H9 (cell line): Measurements from ENCODE around the gene POLR3C. TPM values are rescaled to one million over a fixed set of nuclear protein-coding genes. Genes with fewer than 3 reads are reported as not detected.

Experiments used
- DNase-seq: peaks from one replicate; pipeline ENCODE4 v3.0.0-alpha.2; 2017
- H2AFZ ChIP-seq: one replicate; pipeline ENCODE4 v1.6.1; 2013; ENCODE audit warnings: mild to moderate bottlenecking, low read length, control low read depth, moderate library complexity
- H2AK5ac ChIP-seq: 2 replicates; pipeline ENCODE4 v1.6.1; 2013; ENCODE audit warnings: low read length, control low read depth, mixed read lengths; ENCODE audit not compliant: insufficient read length
- H2BK120ac ChIP-seq: one replicate; pipeline ENCODE4 v1.6.1; 2013; ENCODE audit warnings: low read depth, mild to moderate bottlenecking, low read length, control low read depth, inconsistent platforms; ENCODE audit not compliant: poor library complexity, severe bottlenecking
- H2BK12ac ChIP-seq: 2 replicates; pipeline ENCODE4 v1.6.1; 2013; ENCODE audit warnings: low read length, control low read depth, mixed read lengths, low read depth; ENCODE audit not compliant: insufficient read length
- H2BK15ac ChIP-seq: 2 replicates; pipeline ENCODE4 v1.6.1; 2013; ENCODE audit warnings: low read depth, low read length, control low read depth
- H2BK20ac ChIP-seq: one replicate; pipeline ENCODE4 v1.6.1; 2013; ENCODE audit warnings: low read depth, mild to moderate bottlenecking, low read length, control low read depth, inconsistent platforms; ENCODE audit not compliant: poor library complexity, severe bottlenecking
- H2BK5ac ChIP-seq: 2 replicates; pipeline ENCODE4 v1.6.1; 2013; ENCODE audit warnings: low read length, control low read depth, mixed read lengths; ENCODE audit not compliant: insufficient read length
- H3K14ac ChIP-seq: 2 replicates; pipeline ENCODE4 v1.6.1; 2013; ENCODE audit warnings: low read length, control low read depth; ENCODE audit not compliant: insufficient read depth
- H3K18ac ChIP-seq: 2 replicates; pipeline ENCODE4 v1.6.1; 2013; ENCODE audit warnings: low read depth, mild to moderate bottlenecking, mixed read lengths, low read length, control low read depth; ENCODE audit not compliant: insufficient read length
- H3K23ac ChIP-seq: 2 replicates; pipeline ENCODE4 v1.6.1; 2013; ENCODE audit warnings: low read length, control low read depth, mixed read lengths, low read depth; ENCODE audit not compliant: insufficient read length
- H3K23me2 ChIP-seq: 2 replicates; pipeline ENCODE4 v1.6.1; 2013; ENCODE audit warnings: low read depth, mild to moderate bottlenecking, mixed read lengths, low read length, control low read depth; ENCODE audit not compliant: insufficient read length, poor library complexity, severe bottlenecking
- H3K27ac ChIP-seq: 2 replicates; pipeline ENCODE4 v1.5.1; 2013; ENCODE audit warnings: low read length, control low read depth, mixed read lengths, low read depth; ENCODE audit not compliant: insufficient read length
- H3K27me3 ChIP-seq: 2 replicates; pipeline ENCODE4 v1.6.1; 2013; ENCODE audit warnings: low read length, control low read depth, inconsistent platforms; ENCODE audit not compliant: insufficient read depth
- H3K4ac ChIP-seq: 2 replicates; pipeline ENCODE4 v1.6.1; 2013; ENCODE audit warnings: low read depth, mild to moderate bottlenecking, control low read depth, inconsistent platforms, low read length, moderate library complexity
- H3K4me1 ChIP-seq: 2 replicates; pipeline ENCODE4 v1.6.1; 2013; ENCODE audit warnings: low read length, control low read depth, inconsistent platforms; ENCODE audit not compliant: insufficient read depth
- H3K4me2 ChIP-seq: 2 replicates; pipeline ENCODE4 v1.6.1; 2013; ENCODE audit warnings: low read length, control low read depth, mixed read lengths; ENCODE audit not compliant: insufficient read length, insufficient read depth
- H3K56ac ChIP-seq: 2 replicates; pipeline ENCODE4 v1.6.1; 2013; ENCODE audit warnings: low read depth, mild to moderate bottlenecking, mixed read lengths, low read length, control low read depth; ENCODE audit not compliant: insufficient read length
- H3K79me1 ChIP-seq: 2 replicates; pipeline ENCODE4 v1.6.1; 2013; ENCODE audit warnings: low read depth, mild to moderate bottlenecking, moderate library complexity, low read length, control low read depth, inconsistent platforms; ENCODE audit not compliant: insufficient read depth, poor library complexity, severe bottlenecking
- H3K79me2 ChIP-seq: 2 replicates; pipeline ENCODE4 v1.6.1; 2013; ENCODE audit warnings: low read length, control low read depth, inconsistent platforms; ENCODE audit not compliant: insufficient read depth
- H3K9ac ChIP-seq: 2 replicates; pipeline ENCODE4 v1.6.1; 2013; ENCODE audit warnings: low read length, control low read depth, mixed read lengths; ENCODE audit not compliant: insufficient read length; ENCODE audit errors: extremely low read depth
- H3K9me3 ChIP-seq: one replicate; pipeline ENCODE4 v1.6.1; 2013; ENCODE audit warnings: low read depth, low read length, inconsistent platforms; ENCODE audit not compliant: control insufficient read depth
- H3T11ph ChIP-seq: one replicate; pipeline ENCODE4 v1.6.1; 2013; ENCODE audit warnings: mild to moderate bottlenecking, low read length, control low read depth, inconsistent platforms
- H4K20me1 ChIP-seq: one replicate; pipeline ENCODE4 v1.6.1; 2013; ENCODE audit not compliant: control insufficient read depth, insufficient read length, insufficient read depth
- H4K5ac ChIP-seq: 2 replicates; pipeline ENCODE4 v1.6.1; 2013; ENCODE audit warnings: low read depth, mild to moderate bottlenecking, mixed read lengths, low read length, control low read depth; ENCODE audit not compliant: insufficient read length
- H4K8ac ChIP-seq: replicated peaks from 2 replicates; pipeline ENCODE4 v1.6.1; 2013; ENCODE audit warnings: low read length, control low read depth, mixed read lengths, low read depth; ENCODE audit not compliant: insufficient read length
- H4K91ac ChIP-seq: 2 replicates; pipeline ENCODE4 v1.6.1; 2013; ENCODE audit warnings: low read depth, mild to moderate bottlenecking, moderate library complexity, mixed read lengths, low read length, control low read depth; ENCODE audit not compliant: insufficient read length
- H3K27ac Mint-ChIP-seq, 3 experiments: 2 replicates in 2 of 3; 3 replicates in 1 of 3; pipeline ENCODE4 v1.8.0; 2020 to 2021; ENCODE audit warnings: mixed read lengths in 3 of 3, mild to moderate bottlenecking in 1 of 3, moderate library complexity in 1 of 3
- H3K27me3 Mint-ChIP-seq: 2 replicates; pipeline ENCODE4 v1.8.0; 2021; ENCODE audit warnings: low read depth, mild to moderate bottlenecking, moderate library complexity, mixed read lengths
- H3K36me3 Mint-ChIP-seq, 3 experiments: 2 replicates in 2 of 3; 3 replicates in 1 of 3; pipeline ENCODE4 v1.8.0; 2020 to 2021; ENCODE audit warnings: low read depth in 3 of 3, mixed read lengths in 3 of 3; ENCODE audit not compliant: insufficient read depth in 1 of 3
- H3K4me1 Mint-ChIP-seq, 2 experiments: 2 replicates each; pipeline ENCODE4 v1.8.0; 2020; ENCODE audit warnings: mixed read lengths in 2 of 2
- H3K4me3 Mint-ChIP-seq, 2 experiments: 2 replicates in 1 of 2; 3 replicates in 1 of 2; pipeline ENCODE4 v1.8.0; 2020 to 2021; ENCODE audit warnings: mild to moderate bottlenecking in 2 of 2, mixed read lengths in 2 of 2, moderate library complexity in 1 of 2
- H3K9me3 Mint-ChIP-seq, 2 experiments: 2 replicates in 1 of 2; 3 replicates in 1 of 2; pipeline ENCODE4 v1.8.0; 2020; ENCODE audit warnings: mild to moderate bottlenecking in 2 of 2, mixed read lengths in 2 of 2, moderate library complexity in 1 of 2
- CTCF ChIP-seq: fragments of 200-600 bp; sonication (generic); conservative IDR thresholded peaks from 3 replicates; pipeline ENCODE4 v1.8.0; 2021; ENCODE audit warnings: antibody characterized with exemption, mild to moderate bottlenecking
- WGBS: extraction: QIAGEN DNeasy Blood & Tissue Kit; methylation state at CpG from one replicate; pipeline ENCODE4 v1.1.7; 2013; ENCODE audit warnings: missing lambda C conversion rate, low lambda C conversion rate, mixed read lengths; ENCODE audit not compliant: insufficient read length; ENCODE audit errors: extremely low coverage; 5-methylcytosine and 5-hydroxymethylcytosine counted together
- total RNA-seq: library from RNA; stranded (reverse); gene quantifications from 2 replicates; pipeline ENCODE4 v1.2.1, GENCODE V29; 2021

The POLR3C gene
- total RNA-seq, 1 experiment from 2014 or later, result 37.2 TPM

DNA sequence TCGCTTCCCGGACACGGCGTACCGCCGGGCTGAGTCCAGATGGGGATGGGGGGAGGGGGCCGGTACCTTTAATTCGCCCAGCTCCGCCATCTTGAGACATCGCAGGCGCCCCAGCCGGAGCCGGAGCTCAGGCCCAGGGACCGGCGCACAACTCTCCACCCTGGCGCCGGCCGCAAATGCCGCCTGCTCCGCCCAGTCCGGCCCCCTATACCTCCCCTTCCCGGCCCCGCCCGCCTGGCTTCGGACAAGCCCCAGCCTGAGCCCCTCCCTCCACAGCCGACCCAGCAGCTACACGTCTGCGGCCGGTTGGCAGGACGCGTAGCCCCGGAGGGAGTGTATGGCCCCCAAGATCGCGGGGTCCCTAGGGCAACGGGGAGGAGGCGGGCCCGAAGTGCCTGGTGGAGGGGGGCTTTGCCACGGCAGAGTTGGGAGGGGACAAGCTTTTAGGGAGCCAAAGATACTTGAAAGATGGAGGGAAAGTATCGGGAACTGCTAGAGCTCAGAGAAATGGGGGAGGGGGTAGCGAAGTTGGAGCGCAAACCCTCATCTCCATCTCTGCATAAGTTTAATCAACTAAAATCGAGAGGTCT, 35.0 kb downstream of the POLR3C start, which contains the start of gene PIAS3:
Gene PIAS3, minus strand, starts transcription at position 181 of the 590 bp plus-strand sequence. Its CDS starts 91 bp downstream, at position 90.
- Histone ChIP-seq H3K27ac (no peak within 1 kb of the TSS), H3T11ph (no peak within 1 kb of the TSS), H3K4me1 (peaks cover 4% of the 10 kb centered on the region; the same call in 1 of the 2 replicates), H2AFZ (peak within 1 kb of the TSS; percentile 53), H3K79me1 (peaks cover 3% of the 10 kb centered on the region), H3K27me3 (no peaks in the 10 kb centered on the region), H3K4ac (no peak within 1 kb of the TSS), H3K9ac (peak within 1 kb of the TSS; percentile 64), H3K79me2 (no peaks in the 10 kb centered on the region), H3K14ac (peak within 1 kb of the TSS; percentile 81; the same call in 1 of the 2 replicates), H3K18ac (peak within 1 kb of the TSS; percentile 90), H3K23me2 (no peaks in the 10 kb centered on the region), H2BK15ac (no peak within 1 kb of the TSS), H3K4me2 (peak within 1 kb of the TSS; percentile 86), H4K20me1 (no peaks in the 10 kb centered on the region), H3K56ac (no peak within 1 kb of the TSS), H2BK5ac (no peak within 1 kb of the TSS), H4K91ac (no peak within 1 kb of the TSS), H4K5ac (no peak within 1 kb of the TSS), H3K23ac (no peak within 1 kb of the TSS), H3K9me3 (no peaks in the 10 kb centered on the region), H2BK120ac (no peak within 1 kb of the TSS), H2BK20ac (no peak within 1 kb of the TSS), H4K8ac (no peak within 1 kb of the TSS), H2AK5ac (no peak within 1 kb of the TSS), H2BK12ac (no peak within 1 kb of the TSS)
- peaks cover 4 to 5% of the 10 kb centered on the region in 2 experiments; a peak in 4 of 5 replicates for H3K9me3 Mint-ChIP-seq
- TF ChIP-seq CTCF, result no peak
- peaks cover 31 to 33% (median 32%) of the 10 kb centered on the region in 3 experiments for H3K36me3 Mint-ChIP-seq
- no CpG with 5 or more reads among the region's 42 CpGs for WGBS
- H3K4me1 Mint-ChIP-seq, result peaks cover 7 to 14% of the 10 kb centered on the region in 2 experiments
- peak within 1 kb of the TSS; percentile 96 to 98 (median 98) for H3K27ac Mint-ChIP-seq
- peaks cover 3% of the 10 kb centered on the region; the same call in 1 of the 2 replicates for H3K27me3 Mint-ChIP-seq
- H3K4me3 Mint-ChIP-seq, result peak within 1 kb of the TSS; percentile 92 to 97
- DNase-seq, result peak; percentile 97
